HFF-Myc (cell line): ENCODE data around the gene PPP1CA.
A peak's percentile ranks its signal among the peaks of the same experiment; 100 is the strongest.

Experiments used
- DNase-seq: peaks from one replicate; pipeline ENCODE4 v3.0.0-alpha.2; 2011; ENCODE audit warnings: low read depth; ENCODE audit errors: extremely low read depth
- H3K4me3 ChIP-seq: replicated peaks from 2 replicates; pipeline ENCODE4 v1.5.1; 2011; ENCODE audit warnings: low read depth, mild to moderate bottlenecking, control low read depth, low read length
- TF ChIP-seq, protein P1 (sequence below): IDR thresholded peaks from 2 replicates; pipeline ENCODE4 v1.5.1; 2012; ENCODE audit warnings: mild to moderate bottlenecking, low read depth, low read length, control low read depth; ENCODE audit errors: missing control alignments

Gene PPP1CA

DNA sequence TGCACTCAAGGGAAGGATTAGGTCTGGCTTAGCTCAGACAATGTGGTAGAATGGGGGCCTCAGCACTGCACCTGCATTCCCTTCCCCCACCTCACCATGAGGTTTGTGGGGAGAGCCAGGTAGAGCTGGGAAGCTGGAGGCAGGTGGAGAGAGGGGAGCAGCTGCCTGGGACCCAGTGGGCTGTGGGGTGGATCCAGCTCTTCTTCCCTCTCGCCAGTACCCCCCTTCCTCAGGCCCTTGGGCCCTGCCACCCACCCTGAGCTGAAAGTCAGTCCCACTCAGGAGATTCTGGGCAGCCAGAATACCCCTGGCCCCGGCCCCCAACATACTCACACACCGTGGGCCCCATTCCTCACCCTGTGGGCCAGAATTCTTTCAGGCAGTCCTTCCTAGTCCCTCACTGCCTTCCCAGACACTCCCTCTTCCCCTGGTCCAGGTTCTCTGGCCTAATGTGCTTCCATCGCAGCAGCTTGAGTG, 45.2 kb downstream of the PPP1CA start:
- no peak overlapping the region for H3K4me3 ChIP-seq
- TF ChIP-seq, protein P1, sequence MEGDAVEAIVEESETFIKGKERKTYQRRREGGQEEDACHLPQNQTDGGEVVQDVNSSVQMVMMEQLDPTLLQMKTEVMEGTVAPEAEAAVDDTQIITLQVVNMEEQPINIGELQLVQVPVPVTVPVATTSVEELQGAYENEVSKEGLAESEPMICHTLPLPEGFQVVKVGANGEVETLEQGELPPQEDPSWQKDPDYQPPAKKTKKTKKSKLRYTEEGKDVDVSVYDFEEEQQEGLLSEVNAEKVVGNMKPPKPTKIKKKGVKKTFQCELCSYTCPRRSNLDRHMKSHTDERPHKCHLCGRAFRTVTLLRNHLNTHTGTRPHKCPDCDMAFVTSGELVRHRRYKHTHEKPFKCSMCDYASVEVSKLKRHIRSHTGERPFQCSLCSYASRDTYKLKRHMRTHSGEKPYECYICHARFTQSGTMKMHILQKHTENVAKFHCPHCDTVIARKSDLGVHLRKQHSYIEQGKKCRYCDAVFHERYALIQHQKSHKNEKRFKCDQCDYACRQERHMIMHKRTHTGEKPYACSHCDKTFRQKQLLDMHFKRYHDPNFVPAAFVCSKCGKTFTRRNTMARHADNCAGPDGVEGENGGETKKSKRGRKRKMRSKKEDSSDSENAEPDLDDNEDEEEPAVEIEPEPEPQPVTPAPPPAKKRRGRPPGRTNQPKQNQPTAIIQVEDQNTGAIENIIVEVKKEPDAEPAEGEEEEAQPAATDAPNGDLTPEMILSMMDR, result no peak
- DNase-seq, result no peak

DNA sequence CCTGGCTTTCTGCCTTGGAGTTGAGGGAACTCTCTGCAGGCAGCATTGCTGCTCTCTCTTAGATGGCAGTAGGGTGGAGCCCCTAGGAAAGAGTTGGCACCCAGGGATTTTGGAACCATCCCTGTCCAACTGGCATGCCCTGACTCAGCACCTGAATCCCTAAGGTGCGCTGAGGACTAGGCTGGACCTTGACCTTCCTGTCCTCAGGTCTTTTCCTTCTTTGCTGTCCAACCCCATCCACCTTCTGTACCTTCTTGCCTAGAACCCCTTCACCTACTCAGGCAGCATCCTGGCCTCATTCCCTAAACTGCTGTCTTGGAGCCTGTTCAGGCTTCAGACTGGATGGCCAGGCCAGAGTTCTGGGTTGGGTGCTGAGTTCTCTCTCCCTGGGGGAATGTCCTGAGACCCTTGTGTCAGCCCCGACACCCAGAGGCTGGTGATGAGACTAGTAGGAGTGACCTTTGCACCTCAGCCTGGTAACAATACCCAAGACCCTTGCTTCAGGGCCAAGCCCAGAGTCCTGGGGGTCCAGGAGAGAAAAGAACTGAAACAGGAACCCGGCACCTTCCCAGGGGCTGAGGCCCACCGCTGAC, 45.8 kb downstream of the PPP1CA start:
- no peak for DNase-seq
- TF ChIP-seq, protein P1, result no peak
- no peak overlapping the region for H3K4me3 ChIP-seq

DNA sequence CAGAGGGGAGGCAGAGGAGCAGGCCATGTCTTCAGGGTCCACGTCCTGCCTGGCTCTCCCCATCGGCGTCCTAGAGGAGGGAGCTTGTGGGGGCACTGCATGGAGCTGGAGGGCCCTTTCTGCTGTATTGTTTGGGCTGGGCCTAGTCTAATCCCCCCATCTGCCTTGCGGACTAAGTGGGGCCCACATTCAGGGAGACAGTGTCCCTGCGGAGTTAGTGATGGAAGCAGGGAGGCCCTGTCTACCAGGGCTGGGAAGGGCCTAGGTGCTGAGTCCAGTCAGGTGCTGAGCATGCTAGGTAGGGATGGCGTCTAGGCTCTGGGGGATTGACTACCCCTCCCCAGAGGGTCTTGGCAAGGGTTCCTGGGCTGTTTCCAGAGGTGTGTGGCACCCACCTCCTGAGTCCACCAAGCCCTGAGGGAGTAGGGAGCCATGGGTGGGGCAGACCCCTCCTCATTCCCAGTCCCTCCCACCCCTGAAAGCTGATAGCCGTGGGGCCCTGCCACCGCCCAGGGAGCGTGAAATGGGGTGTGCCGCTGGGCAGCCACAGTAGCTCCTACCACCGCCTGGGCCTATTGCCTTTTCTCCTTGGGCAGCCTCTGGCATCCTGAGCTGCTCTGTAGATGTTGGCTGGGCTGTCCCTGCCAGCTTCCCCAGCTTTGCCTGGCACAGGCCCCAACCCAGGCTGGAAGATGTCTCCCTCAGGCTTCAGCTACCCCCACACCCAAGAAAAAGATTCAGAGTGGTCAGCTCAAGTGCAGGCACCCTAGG, 46.5 kb downstream of the PPP1CA start:
- no peak for DNase-seq
- H3K4me3 ChIP-seq, result peak overlapping the region; percentile 15; the same call in 1 of the 2 replicates
- TF ChIP-seq, protein P1, result no peak

- DNase-seq, result peak; percentile 96
- TF ChIP-seq, protein P1, result no peak
- peak overlapping the region; percentile 70 for H3K4me3 ChIP-seq
These were observed 47.3 kb downstream of the PPP1CA start for GRCh38 chr11:67354075-67355022.

DNA sequence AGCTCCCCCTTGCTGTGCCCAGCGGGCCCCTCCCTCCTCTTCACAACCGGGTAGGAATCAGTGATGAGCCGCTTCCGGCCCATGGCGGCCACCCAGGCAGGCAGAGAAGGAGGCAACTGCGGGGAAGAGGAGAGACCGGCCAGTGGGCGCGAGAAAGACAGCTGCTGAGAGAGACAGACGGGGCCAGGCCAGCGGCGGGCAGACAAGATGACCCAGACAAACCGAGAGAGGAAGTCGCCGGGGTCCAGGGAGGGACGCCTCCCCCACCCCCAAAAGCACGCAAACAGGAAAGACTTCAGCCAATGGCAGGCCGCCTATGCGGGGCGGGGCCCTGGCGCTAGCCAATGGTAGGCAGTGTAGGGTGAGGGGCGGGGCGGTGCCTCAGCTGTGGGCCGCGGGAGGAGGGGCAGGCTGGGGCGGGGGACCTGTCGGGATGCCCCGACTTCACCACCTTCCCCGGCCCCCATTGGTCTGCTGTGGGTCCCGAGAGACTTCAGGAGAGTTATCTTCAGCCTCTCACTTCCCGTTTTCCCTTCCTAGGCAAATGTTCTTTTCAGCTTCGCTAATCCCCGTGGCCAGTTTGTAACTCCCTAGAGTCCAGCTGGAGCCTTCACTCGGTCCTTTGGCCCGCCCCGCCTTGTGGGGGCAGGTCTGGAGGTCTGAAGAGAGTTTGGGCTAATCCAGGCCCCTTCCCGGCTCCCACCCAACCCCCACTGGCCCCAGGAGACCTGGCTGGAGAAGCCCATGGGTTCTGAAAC, 48.2 kb downstream of the PPP1CA start, which contains the start of gene POLD4:
Gene POLD4 (minus strand): TSS at position 230 of the 758 bp plus-strand sequence. CDS start 147 bp downstream, at position 83.
- no peak for DNase-seq
- TF ChIP-seq, protein P1, result no peak
- H3K4me3 ChIP-seq, result peak within 1 kb of the TSS; percentile 70
